Panc1 (cell line): ENCODE results near the gene EARS2. TPM values are rescaled to one million over a fixed set of nuclear protein-coding genes. Genes with fewer than 3 reads are reported as not detected.

Experiments used
- ATAC-seq: fragments of 200-7000 bp; cut with Tn5 transposase; 2 replicates; pipeline ENCODE4 v1.9.1; 2020; ENCODE audit warnings: mild to moderate bottlenecking, moderate library complexity
- BruUV-seq: library from RNA; stranded (reverse); fragments of 400-500 nt; replicated peaks from 2 replicates; lab custom pipeline; 2021; lab: Mats Ljungman, UMichigan
- CTCF ChIA-PET: fragments of 300-600 bp; sonication (Branson Sonifier 250); formaldehyde crosslinking; loops from one replicate; lab custom pipeline; 2022; ENCODE audit warnings: antibody characterized with exemption; lab: Charles Lee
- POLR2A ChIA-PET: fragments of 300-600 bp; sonication (Branson Sonifier 250); formaldehyde crosslinking; loops from one replicate; lab custom pipeline; 2022; ENCODE audit warnings: antibody characterized with exemption; lab: Charles Lee
- DNase-seq: peaks from one replicate; pipeline ENCODE4 v3.0.0-alpha.2; 2010; ENCODE audit warnings: low read depth, low spot score
- H3K27ac ChIP-seq: 2 replicates; pipeline ENCODE4 v1.5.1; 2011; ENCODE audit warnings: mild to moderate bottlenecking, low read length, inconsistent platforms
- H3K27me3 ChIP-seq: fragments of 200-500 bp; sonication (Bioruptor generic); 2 replicates; pipeline ENCODE4 v1.6.0; 2014; ENCODE audit warnings: low read length, inconsistent platforms; ENCODE audit not compliant: control insufficient read depth, insufficient read depth
- H3K36me3 ChIP-seq: fragments of 200-500 bp; sonication (Bioruptor generic); 2 replicates; pipeline ENCODE4 v1.5.1; 2014; ENCODE audit warnings: inconsistent platforms, mild to moderate bottlenecking, low read length, moderate library complexity; ENCODE audit not compliant: control insufficient read depth, insufficient read depth
- H3K4me1 ChIP-seq: 2 replicates; pipeline ENCODE4 v1.5.1; 2011; ENCODE audit warnings: inconsistent platforms, mild to moderate bottlenecking, low read length, moderate library complexity; ENCODE audit not compliant: control insufficient read depth, insufficient read depth
- H3K4me3 ChIP-seq, 2 experiments: 2 replicates each; pipeline ENCODE4 v1.5.1; 2011 to 2012; ENCODE audit warnings: low read depth in 2 of 2, low read length in 2 of 2, mild to moderate bottlenecking in 2 of 2, inconsistent platforms in 1 of 2, moderate library complexity in 1 of 2
- H3K9me3 ChIP-seq: fragments of 200-500 bp; sonication (Bioruptor generic); 2 replicates; pipeline ENCODE4 v1.5.1; 2014; ENCODE audit warnings: low read depth, mild to moderate bottlenecking, inconsistent platforms, low read length, moderate library complexity; ENCODE audit not compliant: control insufficient read depth, insufficient read depth
- CTCF ChIP-seq: fragments of 450-650 bp; IDR thresholded peaks from 2 replicates; pipeline ENCODE4 v1.5.1; 2017; ENCODE audit warnings: mild to moderate bottlenecking
- POLR2AphosphoS5 ChIP-seq: IDR thresholded peaks from 2 replicates; pipeline ENCODE4 v1.6.1; 2012; ENCODE audit warnings: mild to moderate bottlenecking, low read depth, low read length, moderate library complexity
- REST ChIP-seq, 2 experiments: IDR thresholded peaks; 2 replicates each; pipeline ENCODE4 v1.6.1; 2011 to 2012; ENCODE audit warnings: low read depth in 2 of 2, control low read depth in 1 of 2, low read length in 1 of 2, mild to moderate bottlenecking in 1 of 2, moderate library complexity in 1 of 2; ENCODE audit not compliant: insufficient read depth in 1 of 2
- SIN3A ChIP-seq: IDR thresholded peaks from 2 replicates; pipeline ENCODE4 v1.6.1; 2012; ENCODE audit warnings: low read depth, mild to moderate bottlenecking, low read length, moderate library complexity, borderline replicate concordance; ENCODE audit not compliant: insufficient read depth
- TCF7L2 ChIP-seq: IDR thresholded peaks from 2 replicates; pipeline ENCODE4 v1.6.1; 2011; ENCODE audit warnings: mild to moderate bottlenecking, low read depth, low read length, inconsistent platforms
- in situ Hi-C: cut with HindIII; loops from 2 replicates; pipeline ENCODE4 v1.10.0; 2016; ENCODE audit warnings: low sequenced_read_pairs, low pct_unique_long_range_greater_than_20kb
- intact Hi-C: fragments of 100-400 bp; cut with micrococcal nuclease; formaldehyde crosslinking; loops from one replicate; pipeline ENCODE4 v1.10.0; 2022; ENCODE audit not compliant: unreplicated experiment
- total RNA-seq: library from RNA; stranded (reverse); gene quantifications from one replicate; pipeline ENCODE4 v1.2.1, GENCODE V29; 2021; ENCODE audit not compliant: unreplicated experiment

EARS2 gene
- total RNA-seq, 1 experiment from 2014 or later: 31.3 TPM

- no peak for ATAC-seq
- POLR2A ChIA-PET: no interaction called here
Measured at GRCh38 chr16:23552161-23552560, 5.0 kb downstream of the EARS2 start.

GRCh38 chr16:23549938-23550337, 7.2 kb downstream of the EARS2 start:
- Histone ChIP-seq H3K9me3 (no peaks in the 10 kb centered on the region), H3K4me3 (no peak overlapping the region), H3K36me3 (peaks cover 17% of the 10 kb centered on the region), H3K27me3 (no peaks in the 10 kb centered on the region), H3K27ac (no peak overlapping the region), H3K4me1 (no peaks in the 10 kb centered on the region)
- TF ChIP-seq REST (IDR thresholded peaks at IDR 0.05; ENCODE audit: insufficient read depth in 1 of 2, low read depth in 2 of 2, low read length in 1 of 2) (no peak), POLR2AphosphoS5 (no peak), SIN3A (no peak)
- no peak for DNase-seq
- intact Hi-C loops: no loop called here
- ATAC-seq: no peak
- ChIA-PET POLR2A (no interaction called here), CTCF (no interaction called here)
- in situ Hi-C loops: no loop called here
- no TSS peak for BruUV-seq

More at GRCh38 chr16:23552161-23552560, 5.0 kb downstream of the EARS2 start:
- peaks cover 5% of the 10 kb centered on the region; the same call in 1 of the 2 replicates for H3K4me1 ChIP-seq
- in situ Hi-C loops (no loop called here), intact Hi-C loops (no loop called here)
- H3K9me3 ChIP-seq: no peaks in the 10 kb centered on the region
- CTCF ChIA-PET: no interaction called here
- H3K27ac ChIP-seq: no peak overlapping the region
- BruUV-seq: no TSS peak
- no peak for DNase-seq
- TF ChIP-seq REST (IDR thresholded peaks at IDR 0.05; ENCODE audit: insufficient read depth in 1 of 2, low read depth in 2 of 2, low read length in 1 of 2) (no peak), POLR2AphosphoS5 (no peak), TCF7L2 (no peak), SIN3A (no peak), CTCF (no peak)
- H3K27me3 ChIP-seq: no peaks in the 10 kb centered on the region
- H3K36me3 ChIP-seq: peaks cover 13% of the 10 kb centered on the region
- no peak overlapping the region for H3K4me3 ChIP-seq
